Globus pallidus (tissue), 1 donor: ENCODE measurements around the gene PTGR3.

Experiments used
- DNase-seq: peaks from one replicate; pipeline ENCODE4 v3.0.0-alpha.2; 2015; ENCODE audit warnings: low spot score

PTGR3 gene

GRCh38 chr18:75169411-75169810, 39.5 kb downstream of the PTGR3 start:
- no peak for DNase-seq

DNA sequence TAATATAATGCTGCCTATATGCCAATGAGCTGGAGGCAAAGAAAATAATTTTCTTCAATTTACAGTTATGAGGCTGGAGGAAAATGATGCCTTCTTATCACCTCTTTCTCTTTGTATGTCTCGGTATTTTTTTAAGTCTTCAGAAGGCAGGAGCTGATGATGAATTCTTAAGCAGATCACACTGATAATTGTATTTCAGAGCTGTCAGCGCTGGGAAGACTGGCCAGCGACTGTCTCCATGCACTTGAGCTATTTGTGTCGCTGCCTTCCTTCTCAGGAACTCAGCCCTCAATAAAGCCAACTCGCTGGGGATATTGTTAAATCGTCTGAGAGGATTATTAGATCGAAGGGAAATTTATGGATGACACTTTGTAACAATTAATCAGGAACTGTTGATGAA, 40.3 kb downstream of the PTGR3 start:
- no peak for DNase-seq

GRCh38 chr18:75167759-75168618, 41.0 kb downstream of the PTGR3 start:
- no peak for DNase-seq

GRCh38 chr18:75167137-75167536, 41.8 kb downstream of the PTGR3 start:
- DNase-seq, result no peak

DNA sequence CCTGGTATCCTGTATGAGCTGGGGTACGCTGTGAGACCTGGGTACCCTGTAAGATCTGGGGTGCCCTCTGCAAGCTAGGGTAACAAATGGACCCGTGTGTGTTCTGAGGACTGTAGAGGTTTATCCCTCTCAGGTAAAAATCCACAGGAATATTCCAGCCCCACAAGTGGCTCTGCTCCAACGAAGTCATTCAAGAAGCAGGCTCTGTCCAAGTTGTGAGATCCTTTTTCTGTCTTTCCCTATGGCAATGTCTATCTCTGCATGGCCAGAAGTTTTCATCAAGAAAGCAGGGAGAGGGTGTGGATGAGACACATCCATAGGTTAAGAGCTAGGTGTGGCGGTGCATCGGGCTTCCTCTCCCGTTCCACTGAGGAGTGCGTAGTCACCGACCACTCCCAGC, 43.0 kb downstream of the PTGR3 start:
- no peak for DNase-seq

GRCh38 chr18:75164479-75164878, 44.5 kb downstream of the PTGR3 start:
- DNase-seq, result no peak

DNA sequence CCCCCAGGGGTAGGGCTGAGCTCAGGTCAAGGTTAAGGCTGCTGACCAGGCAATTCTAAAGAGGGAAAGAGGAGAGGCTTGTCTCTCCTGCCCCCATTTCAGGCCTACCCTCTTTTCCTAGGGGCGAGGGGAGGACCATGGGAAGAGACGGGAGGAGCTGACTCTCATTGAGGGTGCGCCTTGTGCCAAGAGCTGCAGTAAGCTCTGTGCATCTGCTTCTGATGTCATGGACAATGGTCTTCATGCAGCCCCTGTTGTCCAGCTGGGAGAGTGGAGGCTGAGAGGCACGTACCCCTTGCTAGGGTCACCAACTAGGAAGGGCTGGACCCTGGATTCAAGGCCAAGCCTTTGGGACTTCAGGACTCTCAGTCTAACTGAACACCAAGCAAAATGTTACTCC, 45.2 kb downstream of the PTGR3 start:
- no peak for DNase-seq

DNA sequence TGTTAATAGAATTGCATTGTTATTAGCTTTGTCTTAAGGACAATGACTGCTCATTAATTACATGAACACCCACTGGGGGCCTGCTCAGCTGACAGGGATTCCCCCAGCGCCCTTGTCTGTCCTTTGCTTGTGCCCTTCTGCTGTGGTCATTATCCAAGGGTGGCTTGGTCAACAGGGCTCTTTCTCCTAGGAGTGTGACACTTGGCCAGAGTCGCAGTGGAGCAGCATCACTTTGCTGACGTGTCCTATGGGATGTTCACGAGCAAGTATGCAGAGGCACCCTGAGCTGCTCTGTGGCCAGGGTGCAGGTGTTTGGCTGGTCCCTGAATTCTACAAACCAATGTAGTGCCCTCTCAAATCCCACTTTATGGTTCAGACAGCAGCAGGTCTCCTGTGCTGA, 46.0 kb downstream of the PTGR3 start:
- no peak for DNase-seq

GRCh38 chr18:75162467-75162866, 46.5 kb downstream of the PTGR3 start:
- DNase-seq, result no peak

DNA sequence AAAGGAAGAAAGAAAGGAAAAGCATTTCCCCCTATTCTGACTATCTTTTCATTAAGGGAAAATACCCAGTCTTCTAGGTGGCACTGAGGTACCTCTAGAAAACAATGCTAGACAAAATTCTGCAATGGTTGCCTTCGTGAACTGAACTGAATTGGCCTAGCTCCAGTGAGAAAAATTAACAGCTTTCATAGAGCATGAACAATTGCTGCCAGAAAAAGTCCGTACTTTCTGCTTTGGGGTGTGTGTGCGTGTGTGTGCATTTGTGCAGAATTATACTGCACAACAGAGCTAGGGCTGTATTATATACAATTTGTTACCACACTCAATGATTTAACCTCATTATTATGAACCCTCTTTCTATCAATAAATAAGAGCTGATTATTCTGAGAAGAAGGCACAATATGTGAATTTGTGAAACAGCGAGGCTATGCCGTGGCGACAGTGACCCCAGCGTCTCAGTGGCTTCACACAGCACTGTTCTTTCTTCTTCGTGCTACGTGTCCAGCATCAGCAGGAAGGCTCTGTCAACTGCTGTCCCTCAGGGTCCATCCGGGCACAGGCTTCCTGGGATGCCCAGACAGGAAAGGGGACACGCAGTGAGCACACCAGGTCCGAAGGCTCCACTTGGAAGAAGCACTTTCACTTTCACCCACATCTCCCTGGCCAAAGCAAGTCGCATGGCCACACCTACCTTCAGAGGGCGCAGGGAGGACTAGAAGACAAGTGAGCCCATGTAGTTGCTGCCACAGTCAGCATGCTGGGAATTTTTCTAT, 47.5 kb downstream of the PTGR3 start:
- DNase-seq, result peak; percentile 48

- no peak for DNase-seq
These were observed 48.6 kb downstream of the PTGR3 start for GRCh38 chr18:75160364-75160763.

DNA sequence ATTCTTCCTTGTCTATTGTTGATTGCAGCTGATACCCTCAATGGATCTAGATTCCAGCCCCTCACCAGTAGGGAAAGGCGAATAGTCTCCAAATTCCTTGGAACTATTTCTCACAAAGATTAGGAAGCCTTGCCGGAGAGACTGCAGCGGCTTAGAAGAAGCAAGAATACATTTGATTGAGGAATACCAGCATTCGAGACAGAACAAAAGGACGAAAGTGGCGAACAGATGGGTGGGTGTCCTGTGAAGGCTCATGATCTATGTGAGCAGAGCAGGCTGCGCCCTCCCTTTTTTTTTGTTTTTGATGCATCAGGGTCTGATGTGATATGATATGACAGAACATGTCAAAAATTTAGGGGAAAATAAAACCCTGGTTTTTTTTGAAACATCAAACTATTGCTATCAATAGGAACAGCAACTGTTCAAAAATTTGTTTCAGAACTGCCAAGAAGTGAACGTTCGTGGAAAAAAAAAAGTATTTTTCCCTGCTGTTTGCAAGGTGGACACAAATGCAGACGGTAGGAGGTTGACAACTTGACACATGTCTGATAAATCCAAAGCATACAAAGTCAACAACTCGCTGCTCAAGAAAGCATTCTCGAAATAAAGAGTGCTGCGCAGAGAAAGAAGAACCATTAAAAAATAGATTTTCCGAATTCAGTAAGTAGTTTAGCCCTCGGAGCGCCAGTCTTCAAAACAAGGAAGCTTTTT, 49.1 kb downstream of the PTGR3 start:
- no peak for DNase-seq

GRCh38 chr18:75159238-75159518, 49.8 kb downstream of the PTGR3 start:
- DNase-seq, result no peak
